MCF 10A (cell line): ENCODE measurements around the gene SCN1A. TPM values are rescaled to one million over a fixed set of nuclear protein-coding genes. Genes with fewer than 3 reads are reported as not detected.

Experiments used
- BruUV-seq: library from RNA; stranded (reverse); fragments of 400-500 nt; replicated peaks from 2 replicates; lab custom pipeline; 2021; lab: Mats Ljungman, UMichigan
- CTCF ChIA-PET: fragments of 300-600 bp; sonication (Branson Sonifier 250); formaldehyde crosslinking; extraction: SDS; loops from one replicate; lab custom pipeline; 2021; ENCODE audit warnings: antibody characterized with exemption, inconsistent platforms; lab: Yijun Ruan, JAX
- POLR2A ChIA-PET: fragments of 300-600, 350-650 bp; sonication (Branson Sonifier 250); formaldehyde crosslinking; extraction: SDS; loops from one replicate; lab custom pipeline; 2020; ENCODE audit warnings: antibody characterized with exemption, inconsistent platforms; lab: Yijun Ruan, JAX
- DNase-seq: peaks from one replicate; pipeline ENCODE4 v3.0.0-alpha.2; 2018; ENCODE audit not compliant: unreplicated experiment
- H3K27ac Mint-ChIP-seq: one replicate; pipeline ENCODE4 v1.8.0; 2022; ENCODE audit warnings: mild to moderate bottlenecking, low read depth, mixed read lengths; ENCODE audit not compliant: unreplicated experiment
- H3K27me3 Mint-ChIP-seq: one replicate; pipeline ENCODE4 v1.8.0; 2022; ENCODE audit warnings: mixed read lengths; ENCODE audit not compliant: insufficient read depth, unreplicated experiment
- H3K36me3 Mint-ChIP-seq: one replicate; pipeline ENCODE4 v1.8.0; 2022; ENCODE audit warnings: mild to moderate bottlenecking, moderate library complexity, mixed read lengths; ENCODE audit not compliant: insufficient read depth, unreplicated experiment
- H3K4me1 Mint-ChIP-seq: one replicate; pipeline ENCODE4 v1.8.0; 2022; ENCODE audit warnings: mixed read lengths; ENCODE audit not compliant: insufficient read depth, unreplicated experiment
- H3K4me3 Mint-ChIP-seq: one replicate; pipeline ENCODE4 v1.8.0; 2022; ENCODE audit warnings: mild to moderate bottlenecking, moderate library complexity, mixed read lengths; ENCODE audit not compliant: unreplicated experiment
- H3K9me3 Mint-ChIP-seq: one replicate; pipeline ENCODE4 v1.8.0; 2022; ENCODE audit warnings: mixed read lengths; ENCODE audit not compliant: unreplicated experiment
- intact Hi-C: fragments of 100-400 bp; cut with micrococcal nuclease; formaldehyde crosslinking; loops from 2 replicates; pipeline ENCODE4 v1.14.1; 2022
- total RNA-seq: library from RNA; stranded (reverse); gene quantifications from 2 replicates; pipeline ENCODE4 v1.2.3, GENCODE V29; 2022
- TF ChIP-seq, protein P1 (sequence below): fragments of 200-600 bp; IDR thresholded peaks from one replicate; pipeline ENCODE4 v1.8.0; 2022; ENCODE audit warnings: antibody characterized with exemption, mild to moderate bottlenecking; ENCODE audit not compliant: unreplicated experiment

Gene SCN1A
- total RNA-seq, 1 experiment from 2014 or later: not detected

DNA sequence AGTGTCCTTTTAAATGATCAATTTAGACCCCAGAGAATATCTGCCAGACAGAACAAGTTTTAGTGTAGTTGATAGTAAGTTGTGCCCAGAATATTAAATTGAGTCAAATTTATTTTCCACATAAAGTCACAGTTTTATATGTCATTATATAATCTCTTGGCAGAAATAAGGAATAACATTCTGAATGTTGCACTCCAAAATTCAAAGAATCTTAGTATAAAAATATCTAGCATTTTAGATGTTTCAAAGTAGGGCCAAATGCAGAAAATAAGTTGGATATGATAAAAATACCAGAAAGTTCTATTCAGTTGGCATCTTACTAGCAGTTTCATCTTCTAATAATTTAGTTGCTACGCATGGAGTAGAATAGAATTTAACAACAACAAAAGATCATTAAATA, 33.5 kb downstream of the SCN1A start:
- TF ChIP-seq, protein P1, sequence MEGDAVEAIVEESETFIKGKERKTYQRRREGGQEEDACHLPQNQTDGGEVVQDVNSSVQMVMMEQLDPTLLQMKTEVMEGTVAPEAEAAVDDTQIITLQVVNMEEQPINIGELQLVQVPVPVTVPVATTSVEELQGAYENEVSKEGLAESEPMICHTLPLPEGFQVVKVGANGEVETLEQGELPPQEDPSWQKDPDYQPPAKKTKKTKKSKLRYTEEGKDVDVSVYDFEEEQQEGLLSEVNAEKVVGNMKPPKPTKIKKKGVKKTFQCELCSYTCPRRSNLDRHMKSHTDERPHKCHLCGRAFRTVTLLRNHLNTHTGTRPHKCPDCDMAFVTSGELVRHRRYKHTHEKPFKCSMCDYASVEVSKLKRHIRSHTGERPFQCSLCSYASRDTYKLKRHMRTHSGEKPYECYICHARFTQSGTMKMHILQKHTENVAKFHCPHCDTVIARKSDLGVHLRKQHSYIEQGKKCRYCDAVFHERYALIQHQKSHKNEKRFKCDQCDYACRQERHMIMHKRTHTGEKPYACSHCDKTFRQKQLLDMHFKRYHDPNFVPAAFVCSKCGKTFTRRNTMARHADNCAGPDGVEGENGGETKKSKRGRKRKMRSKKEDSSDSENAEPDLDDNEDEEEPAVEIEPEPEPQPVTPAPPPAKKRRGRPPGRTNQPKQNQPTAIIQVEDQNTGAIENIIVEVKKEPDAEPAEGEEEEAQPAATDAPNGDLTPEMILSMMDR: no peak
- no peak for DNase-seq
- Mint-ChIP-seq H3K36me3 (no peaks in the 10 kb centered on the region), H3K9me3 (no peaks in the 10 kb centered on the region), H3K4me1 (no peaks in the 10 kb centered on the region), H3K4me3 (no peak overlapping the region), H3K27ac (no peak overlapping the region), H3K27me3 (no peaks in the 10 kb centered on the region)
- no TSS peak for BruUV-seq
- CTCF ChIA-PET: no interaction called here
- POLR2A ChIA-PET: no interaction called here
- intact Hi-C loops: no loop called here

DNA sequence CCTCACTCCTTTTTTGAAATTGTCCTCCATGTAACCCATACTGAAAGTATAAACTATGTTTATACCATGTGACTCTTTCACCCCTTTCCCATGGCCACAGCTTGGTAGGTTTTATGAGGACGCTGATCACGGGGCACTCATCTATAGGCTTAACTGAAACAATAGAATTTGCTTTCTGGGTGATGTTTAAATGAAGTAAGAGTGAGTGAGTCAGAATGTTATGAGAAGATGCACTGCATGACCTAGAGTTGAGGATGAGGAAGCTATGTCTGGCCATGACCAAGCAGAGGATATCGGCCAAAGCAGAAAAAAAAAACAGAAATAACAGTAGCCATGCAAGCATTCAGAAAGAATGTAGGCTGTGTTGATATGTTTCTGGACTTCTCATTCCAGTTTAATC, 34.9 kb downstream of the SCN1A start:
- H3K9me3 Mint-ChIP-seq: no peaks in the 10 kb centered on the region
- POLR2A ChIA-PET: no interaction called here
- BruUV-seq: no TSS peak
- H3K4me3 Mint-ChIP-seq: no peak overlapping the region
- DNase-seq: peak; percentile 55
- CTCF ChIA-PET: interaction anchor here (0.7 to 0.9 kb wide), 2 partner anchors 16 to 47 kb away, joined by 3 to 5 read pairs; no protein-coding TSS in a partner anchor
- intact Hi-C loops: no loop called here
- H3K36me3 Mint-ChIP-seq: no peaks in the 10 kb centered on the region
- no peaks in the 10 kb centered on the region for H3K4me1 Mint-ChIP-seq
- TF ChIP-seq, protein P1: no peak
- H3K27me3 Mint-ChIP-seq: no peaks in the 10 kb centered on the region
- no peak overlapping the region for H3K27ac Mint-ChIP-seq

DNA sequence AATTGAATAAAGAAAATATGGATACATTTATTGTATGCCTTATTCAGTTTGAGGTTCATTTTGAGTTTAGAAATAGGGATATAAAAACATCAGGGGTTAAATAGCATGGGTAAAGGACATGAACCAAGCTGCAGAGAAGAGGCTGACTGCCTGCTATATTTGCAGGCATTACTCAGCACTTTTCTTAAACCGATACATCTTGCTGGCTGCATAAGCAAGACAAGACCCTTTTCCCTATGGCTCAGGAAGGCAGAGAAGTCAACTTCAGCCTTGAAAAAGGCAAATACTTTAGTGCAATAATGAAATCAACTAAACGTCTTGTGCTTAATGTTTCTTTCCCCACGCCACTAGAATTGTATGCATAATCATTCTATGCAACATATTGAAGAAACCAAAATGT, 36.4 kb downstream of the SCN1A start:
- Mint-ChIP-seq H3K9me3 (no peaks in the 10 kb centered on the region), H3K4me3 (no peak overlapping the region), H3K27me3 (no peaks in the 10 kb centered on the region), H3K4me1 (no peaks in the 10 kb centered on the region), H3K27ac (no peak overlapping the region), H3K36me3 (no peaks in the 10 kb centered on the region)
- BruUV-seq: no TSS peak
- DNase-seq: no peak
- ChIA-PET CTCF (interaction anchor here (0.5 kb wide), 1 partner anchor 38 kb away, joined by 4 read pairs; no protein-coding TSS in a partner anchor), POLR2A (no interaction called here)
- intact Hi-C loops: no loop called here
- TF ChIP-seq, protein P1: no peak

- Mint-ChIP-seq H3K4me1 (no peaks in the 10 kb centered on the region), H3K9me3 (no peaks in the 10 kb centered on the region), H3K27me3 (no peaks in the 10 kb centered on the region), H3K4me3 (no peak overlapping the region), H3K36me3 (no peaks in the 10 kb centered on the region), H3K27ac (no peak overlapping the region)
- CTCF ChIA-PET: interaction anchor here (0.5 kb wide), 1 partner anchor 38 kb away, joined by 4 read pairs; no protein-coding TSS in a partner anchor
- peak; percentile 48 for DNase-seq
- intact Hi-C loops: no loop called here
- no TSS peak for BruUV-seq
- TF ChIP-seq, protein P1: no peak
- POLR2A ChIA-PET: no interaction called here
These were observed 36.9 kb downstream of the SCN1A start for GRCh38 chr2:166090908-166091307.
